HG03025 (cell line): ENCODE data around the gene SDS.

Experiments
- ATAC-seq: cut with Tn5 transposase; IDR thresholded peaks from one replicate; pipeline ENCODE4 v1.9.1; 2021; ENCODE audit warnings: mild to moderate bottlenecking, moderate library complexity; ENCODE audit not compliant: unreplicated experiment, low FRiP score

SDS gene

GRCh38 chr12:113403435-113404415 lies at the start of gene SDS:
SDS (minus strand) TSS chr12:113403887; CDS start chr12:113399708, 4,179 bp downstream.
- ATAC-seq: no peak

GRCh38 chr12:113453330-113453729 lies 49.6 kb upstream of the SDS start:
- no peak for ATAC-seq

- no peak for ATAC-seq
Measured at GRCh38 chr12:113452458-113452857, 48.8 kb upstream of the SDS start.

- no peak for ATAC-seq
Measured at GRCh38 chr12:113449839-113450238, 46.2 kb upstream of the SDS start.

- no peak for ATAC-seq
Measured at GRCh38 chr12:113449299-113449698, 45.6 kb upstream of the SDS start.

GRCh38 chr12:113448873-113449272 lies 45.2 kb upstream of the SDS start:
- no peak for ATAC-seq

GRCh38 chr12:113445544-113446171 lies 42.0 kb upstream of the SDS start:
- ATAC-seq: no peak

GRCh38 chr12:113443030-113443539 lies 39.4 kb upstream of the SDS start:
- ATAC-seq: no peak

- ATAC-seq: no peak
Measured at GRCh38 chr12:113440947-113441782, 37.5 kb upstream of the SDS start.

GRCh38 chr12:113440336-113440735 lies 36.6 kb upstream of the SDS start:
- no peak for ATAC-seq

- ATAC-seq: no peak
Measured at GRCh38 chr12:113439606-113440030, 35.9 kb upstream of the SDS start.

GRCh38 chr12:113439301-113439597 lies 35.6 kb upstream of the SDS start:
- ATAC-seq: no peak

- ATAC-seq: no peak
Measured at GRCh38 chr12:113438523-113439300, 35.0 kb upstream of the SDS start.

- no peak for ATAC-seq
Measured at GRCh38 chr12:113437729-113438100, 34.0 kb upstream of the SDS start.

GRCh38 chr12:113436993-113437728 lies 33.5 kb upstream of the SDS start:
- ATAC-seq: no peak

GRCh38 chr12:113436586-113436985 lies 32.9 kb upstream of the SDS start:
- no peak for ATAC-seq

GRCh38 chr12:113435367-113435766 lies 31.7 kb upstream of the SDS start:
- no peak for ATAC-seq

- ATAC-seq: no peak
Measured at GRCh38 chr12:113432986-113433385, 29.3 kb upstream of the SDS start.

GRCh38 chr12:113428482-113428881 lies 24.8 kb upstream of the SDS start:
- no peak for ATAC-seq
